OCI-M1 (cell line): ENCODE data around the gene NUF2.
"Not testable (repeated sequence)": the region's sequence is repeated elsewhere in the genome, so short reads cannot be mapped to it uniquely, and the experiment has no call there.

Source experiments
- DNase-seq: peaks from one replicate; lab custom pipeline; 2025; lab: John Stamatoyannopoulos, UW

NUF2 gene

DNA sequence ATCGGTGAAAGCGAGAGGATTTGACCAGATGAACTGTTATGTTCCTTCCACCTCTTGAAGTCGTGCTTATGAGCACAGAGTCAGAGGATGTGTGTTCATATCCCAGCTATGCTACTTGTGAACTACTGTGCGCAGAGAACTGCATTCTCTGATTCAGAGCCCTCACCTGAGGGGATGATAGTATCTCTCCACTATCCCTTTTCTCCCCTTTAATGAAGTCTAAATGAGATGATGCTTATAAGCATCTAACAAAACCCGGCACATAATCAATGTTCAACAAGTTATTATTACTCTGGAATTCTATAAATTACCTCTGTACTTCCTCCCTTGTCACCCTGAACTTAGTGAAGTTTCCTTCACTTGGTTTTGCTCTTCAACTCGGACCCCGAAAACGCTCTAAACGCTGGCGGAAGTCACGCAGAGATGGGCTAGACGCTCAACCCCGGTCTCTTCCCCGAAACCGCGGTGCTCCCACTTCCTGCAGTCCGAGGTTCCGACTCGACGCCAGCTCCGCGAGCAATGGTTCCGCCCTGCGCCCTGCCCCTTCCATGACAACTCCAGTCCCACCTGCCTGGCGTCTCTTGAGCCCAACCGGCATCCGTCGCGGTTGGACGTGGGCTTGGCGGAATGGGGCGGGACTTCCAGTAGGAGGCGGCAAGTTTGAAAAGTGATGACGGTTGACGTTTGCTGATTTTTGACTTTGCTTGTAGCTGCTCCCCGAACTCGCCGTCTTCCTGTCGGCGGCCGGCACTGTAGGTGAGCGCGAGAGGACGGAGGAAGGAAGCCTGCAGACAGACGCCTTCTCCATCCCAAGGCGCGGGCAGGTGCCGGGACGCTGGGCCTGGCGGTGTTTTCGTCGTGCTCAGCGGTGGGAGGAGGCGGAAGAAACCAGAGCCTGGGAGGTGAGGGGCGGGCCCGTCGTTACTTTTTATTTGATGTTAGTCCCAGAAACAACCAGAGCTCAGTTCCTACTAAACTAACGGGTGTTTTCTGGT lies at the start of gene NUF2:
TSS of gene NUF2 (plus strand) at position 644 of the 995 bp plus-strand sequence. CDS start 4,098 bp downstream, outside the sequence.
- DNase-seq: peak; percentile 99

GRCh38 chr1:163273766-163274441 lies 47.9 kb upstream of the NUF2 start:
- DNase-seq: no peak

DNA sequence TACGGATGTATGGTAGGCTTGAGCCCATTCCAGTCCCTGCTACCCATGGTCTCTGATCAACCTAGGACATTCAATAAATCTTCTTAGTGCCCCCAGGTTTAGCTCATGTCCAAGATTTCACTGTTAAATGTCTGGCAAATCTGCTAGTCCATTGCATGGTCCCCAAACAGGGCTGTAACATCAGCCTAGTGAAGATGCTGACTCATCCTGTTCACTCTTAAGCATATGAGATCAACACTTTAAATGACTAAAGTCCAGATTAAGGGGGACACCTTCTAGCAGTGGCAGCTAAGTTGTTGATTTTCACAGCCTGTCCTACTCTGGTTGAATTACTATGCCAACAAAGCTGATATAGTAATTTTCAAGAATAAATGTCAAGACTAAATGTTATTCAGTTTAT lies 46.5 kb upstream of the NUF2 start:
- DNase-seq: peak; percentile 21

GRCh38 chr1:163278602-163279001 lies 43.2 kb upstream of the NUF2 start:
- DNase-seq: no peak

DNA sequence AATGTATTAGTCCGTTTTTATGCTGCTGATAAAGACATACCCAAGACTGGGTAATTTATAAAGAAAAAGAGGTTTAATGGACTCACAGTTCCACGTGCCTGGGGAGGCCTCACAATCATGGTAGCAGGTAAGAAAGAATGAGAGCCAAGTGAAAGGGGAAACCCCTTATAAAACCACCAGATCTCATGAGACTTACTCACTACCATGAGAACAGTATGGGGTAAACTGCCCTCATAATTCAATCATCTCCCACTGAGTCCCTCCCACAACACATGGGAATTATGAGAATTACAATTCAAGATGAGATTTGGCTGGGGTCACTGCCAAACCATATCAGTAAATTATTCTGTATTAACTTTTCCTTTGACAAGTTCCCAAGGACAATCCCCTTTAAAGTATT lies 36.9 kb upstream of the NUF2 start:
- not testable (repeated sequence) for DNase-seq

GRCh38 chr1:163290025-163290640 lies 31.6 kb upstream of the NUF2 start:
- DNase-seq: no peak

GRCh38 chr1:163291461-163291860 lies 30.3 kb upstream of the NUF2 start:
- DNase-seq: no peak

DNA sequence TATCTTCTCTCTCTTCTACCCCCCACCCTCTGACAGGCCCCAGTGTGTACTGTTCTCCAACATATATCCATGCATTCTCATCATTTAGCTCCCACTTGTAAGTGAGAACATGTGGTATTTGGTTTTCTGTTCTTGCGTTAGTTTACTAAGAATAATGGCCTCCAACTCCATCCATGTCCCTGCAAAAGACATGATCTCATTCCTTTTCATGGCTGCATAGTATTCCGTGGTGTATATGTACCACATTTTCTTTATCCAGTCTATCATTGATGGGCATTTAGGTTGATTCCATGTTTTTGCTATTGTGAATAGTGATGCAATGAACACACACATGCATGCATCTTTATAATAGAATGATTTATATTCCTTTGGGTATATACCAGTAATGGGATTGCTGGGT lies 29.6 kb upstream of the NUF2 start:
- not testable (repeated sequence) for DNase-seq

DNA sequence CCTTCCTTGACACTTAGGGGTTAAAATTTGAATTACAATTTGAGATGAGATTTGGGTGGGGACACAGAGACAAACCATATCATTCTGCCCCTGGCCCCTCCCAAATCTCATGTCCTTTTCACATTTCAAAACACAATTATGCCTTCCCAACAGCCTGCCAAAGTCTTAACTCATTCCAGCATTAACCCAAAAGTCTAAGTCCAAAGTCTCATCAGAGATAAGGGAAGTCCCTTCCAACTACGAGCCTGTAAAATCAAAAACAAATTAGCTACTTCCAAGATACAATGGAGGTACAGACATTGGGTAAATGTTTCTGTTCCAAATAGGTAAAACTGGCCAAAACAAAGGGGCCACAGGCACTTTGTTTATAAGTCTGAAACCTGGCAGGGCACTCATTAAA lies 28.3 kb upstream of the NUF2 start:
- DNase-seq: not testable (repeated sequence)

DNA sequence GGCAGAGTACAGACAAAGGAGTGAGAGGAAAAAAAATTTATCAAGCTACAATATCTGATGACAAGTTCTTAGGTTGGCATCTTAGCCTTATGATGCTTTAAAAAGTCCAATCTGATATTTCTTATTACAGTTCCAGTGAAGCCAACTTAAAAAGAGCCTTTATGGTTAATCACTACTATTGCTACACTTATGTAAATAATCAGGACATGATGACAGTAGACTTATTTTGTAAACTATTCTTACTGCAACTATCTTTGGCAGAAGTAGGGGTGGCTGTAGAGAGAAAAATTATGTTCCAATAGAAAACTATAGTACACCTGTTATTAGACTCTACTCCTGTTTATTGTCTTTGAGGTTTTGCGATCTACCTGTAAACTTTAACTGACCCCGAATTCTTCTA lies 25.8 kb upstream of the NUF2 start:
- no peak for DNase-seq

DNA sequence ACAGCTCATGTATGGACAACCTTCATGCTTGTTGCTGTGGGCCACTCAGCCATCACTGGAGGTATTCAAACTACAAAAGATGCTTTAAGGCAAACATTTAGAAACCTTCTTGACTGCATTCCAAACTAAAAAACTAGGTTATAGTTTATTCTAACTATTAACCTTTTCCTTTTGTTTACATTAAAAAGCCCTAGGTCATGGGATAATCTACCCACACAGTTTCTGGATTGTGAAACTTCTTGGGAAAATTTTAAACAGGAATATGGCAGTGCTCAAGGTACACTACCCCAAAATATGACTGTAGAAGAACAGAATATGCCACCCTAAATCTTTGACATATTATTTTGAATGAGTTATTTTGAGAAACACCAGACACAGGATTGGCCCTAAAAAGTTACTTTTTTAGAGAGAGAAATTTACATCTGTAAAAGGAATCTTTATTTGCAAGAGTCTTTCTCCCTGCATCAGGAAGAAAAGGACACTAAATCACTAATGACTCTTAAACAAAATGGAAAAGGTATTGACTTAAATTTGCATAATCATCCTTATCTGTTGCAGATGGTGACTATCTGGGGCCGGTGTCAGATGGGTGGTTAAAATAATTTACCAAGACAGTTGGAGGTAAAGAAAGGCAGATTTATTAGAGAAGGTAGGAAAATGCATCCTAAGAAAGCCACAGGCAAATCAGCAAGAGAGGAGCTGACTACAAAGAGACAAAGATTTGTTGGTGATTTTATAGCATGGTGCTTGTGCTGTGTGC lies 25.1 kb upstream of the NUF2 start:
- DNase-seq: no peak

DNA sequence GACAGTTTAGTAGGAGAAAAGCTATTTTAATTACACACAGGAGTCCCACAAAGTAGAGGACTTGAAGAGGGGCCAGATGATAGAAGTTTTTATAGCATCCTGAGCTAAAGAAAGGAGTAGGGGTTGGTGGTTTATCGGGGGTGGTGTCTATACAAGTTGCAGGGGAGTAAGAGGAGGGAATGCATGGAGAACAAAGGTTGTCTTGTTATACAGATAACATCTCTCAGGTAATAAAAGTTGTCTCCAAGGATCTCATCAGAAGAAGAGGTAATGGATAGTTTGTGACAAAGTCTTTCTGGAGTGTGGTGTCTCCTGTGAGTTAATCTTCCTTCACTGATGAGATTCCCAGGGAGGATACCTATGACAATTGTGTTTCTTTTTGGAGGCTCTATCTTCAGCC lies 23.4 kb upstream of the NUF2 start:
- no peak for DNase-seq

- no peak for DNase-seq
Measured at GRCh38 chr1:163300568-163300967, 21.2 kb upstream of the NUF2 start.

DNA sequence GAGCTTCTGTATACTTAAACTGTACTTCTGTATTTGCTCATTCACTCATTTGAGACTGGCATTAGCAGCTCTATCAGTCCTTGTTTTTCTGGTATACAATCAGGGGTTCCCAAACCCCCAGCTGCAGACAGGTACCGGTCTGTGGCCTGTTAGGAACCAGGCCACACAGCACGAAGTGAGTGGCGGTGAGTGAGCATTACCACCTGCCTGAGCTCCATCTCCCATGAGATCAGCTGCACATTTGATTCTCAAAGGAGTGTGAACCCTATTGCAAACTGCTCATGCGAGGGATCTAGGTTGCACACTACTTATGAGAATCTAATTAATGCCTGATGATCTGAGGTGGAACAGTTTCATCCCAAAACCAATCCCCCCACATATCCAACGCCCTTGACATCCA lies 18.2 kb upstream of the NUF2 start:
- DNase-seq: no peak

GRCh38 chr1:163305441-163305840 lies 16.3 kb upstream of the NUF2 start:
- no peak for DNase-seq

DNA sequence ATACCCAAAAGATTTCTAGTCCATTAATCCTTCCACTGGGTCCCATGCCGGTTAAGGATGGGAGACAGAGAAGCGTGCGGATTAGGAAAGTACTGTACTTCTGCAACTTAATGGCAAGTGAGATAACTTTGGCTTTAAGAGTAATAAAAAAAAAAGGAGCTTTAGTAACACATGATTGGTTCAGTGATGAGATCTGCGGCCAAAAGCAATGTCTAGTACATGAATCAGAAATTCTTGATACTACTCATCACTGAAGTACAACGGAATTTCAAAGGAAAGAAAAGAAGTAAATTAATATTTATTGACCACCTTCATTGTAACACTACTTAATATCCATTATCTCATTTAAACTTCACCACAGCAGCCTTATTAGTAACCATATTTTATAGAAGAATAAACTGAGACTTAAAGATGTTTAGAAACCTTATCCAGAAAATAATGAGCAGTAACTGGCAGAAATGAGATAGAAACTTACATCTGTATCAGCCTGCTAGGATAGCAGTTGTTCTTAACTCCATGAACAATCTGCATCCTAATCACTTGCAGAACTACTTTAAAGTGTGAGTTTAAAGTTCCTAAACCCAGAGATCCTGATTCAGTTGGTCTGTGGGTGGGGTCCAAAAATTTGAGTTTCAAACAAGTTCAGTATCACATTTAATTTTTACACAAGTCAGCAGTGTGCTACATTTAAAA lies 14.1 kb upstream of the NUF2 start:
- no peak for DNase-seq

DNA sequence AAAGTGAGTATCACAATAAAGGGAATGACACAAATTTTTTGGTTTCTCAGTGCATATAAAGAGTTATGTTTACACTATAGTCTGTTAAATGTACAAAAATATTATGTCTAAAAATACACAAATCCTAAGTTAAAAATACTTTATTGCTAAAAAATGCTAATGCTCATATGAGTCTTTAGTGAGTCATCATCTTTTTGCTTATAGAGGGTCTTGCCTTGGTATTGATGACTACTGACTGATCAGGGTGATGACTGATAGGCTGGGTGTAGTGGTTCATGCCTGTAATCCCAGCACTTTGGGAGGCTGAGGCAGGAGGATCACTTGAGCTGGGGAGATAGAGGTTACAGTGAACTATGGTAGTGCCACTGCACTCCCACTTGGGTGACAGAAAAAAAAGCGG lies 12.9 kb upstream of the NUF2 start:
- no peak for DNase-seq

GRCh38 chr1:163315773-163316374 lies 5.9 kb upstream of the NUF2 start:
- peak; percentile 67 for DNase-seq

DNA sequence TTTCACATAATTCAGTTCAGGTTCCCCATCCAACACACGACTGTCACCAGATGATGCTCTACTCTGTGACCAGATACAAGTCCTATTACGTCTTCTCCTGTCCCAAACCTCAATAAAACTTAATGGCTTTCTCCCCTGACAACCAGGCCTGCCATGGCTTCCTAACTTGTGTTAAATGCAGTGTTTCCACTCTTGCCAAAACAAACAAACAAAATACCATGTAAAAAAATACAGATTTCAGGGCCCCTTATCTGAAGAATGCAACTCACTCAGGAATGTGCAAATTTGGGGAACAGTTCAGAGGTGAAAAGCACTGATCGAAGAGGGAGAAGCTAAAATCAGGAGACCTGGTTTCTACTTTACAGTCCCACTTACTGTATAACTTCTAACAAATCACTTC lies 863 bp upstream of the NUF2 start:
- DNase-seq: no peak

- DNase-seq: not testable (repeated sequence)
Measured at GRCh38 chr1:163323339-163323738, 1.6 kb downstream of the NUF2 start.

DNA sequence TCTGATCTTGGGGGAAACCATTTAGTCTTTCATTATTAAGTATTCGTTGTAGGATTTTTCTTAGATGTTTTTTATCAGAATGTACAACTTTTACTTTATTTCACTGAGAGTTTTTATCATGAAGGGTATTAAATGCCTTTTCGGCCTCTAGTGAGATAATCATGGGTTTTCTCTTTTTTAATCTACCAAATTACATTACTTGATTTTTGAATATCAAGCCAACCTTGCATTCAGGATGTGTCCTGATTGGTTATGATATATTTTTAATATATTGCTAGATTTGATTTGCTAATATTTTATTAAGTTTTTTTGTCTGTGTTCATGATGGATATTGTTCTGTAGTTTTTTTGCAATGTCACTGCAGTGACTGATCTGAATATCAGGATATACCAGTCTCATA lies 9.4 kb downstream of the NUF2 start:
- DNase-seq: no peak
